ENCODE measurements around the gene MLXIP. TPM values are rescaled to one million over a fixed set of nuclear protein-coding genes. Genes with fewer than 3 reads are reported as not detected.
"Not testable (repeated sequence)": the region's sequence is repeated elsewhere in the genome, so short reads cannot be mapped to it uniquely, and the experiment has no call there.

Gene MLXIP
- total RNA-seq, 1 donor from 2014 or later, result 12.5 TPM

DNA sequence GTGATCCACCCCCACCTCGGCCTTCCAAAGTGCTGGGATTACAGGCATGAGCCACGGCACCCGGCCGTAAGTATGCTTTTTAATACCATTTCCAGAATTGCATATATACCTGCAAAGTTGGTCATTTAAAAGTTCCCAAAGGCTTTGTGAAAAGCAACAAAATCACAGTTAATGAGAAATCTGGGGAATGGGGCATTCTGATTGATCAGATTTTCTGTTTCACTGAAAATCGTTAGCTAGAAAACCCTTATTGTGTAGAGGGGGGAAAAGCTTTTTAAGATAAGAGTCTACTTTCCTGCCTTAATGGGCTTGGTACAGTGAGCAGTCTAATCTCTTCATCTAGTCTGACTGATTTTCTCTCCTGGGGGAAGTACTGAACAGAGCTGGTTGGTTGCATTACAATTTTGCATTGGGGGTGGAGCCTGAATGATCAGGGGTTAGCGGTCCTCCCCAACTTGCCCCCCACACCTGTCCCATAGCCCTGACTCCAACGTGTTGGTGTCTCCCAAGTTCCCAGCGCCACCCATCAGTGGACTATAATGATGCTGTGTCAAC, 71.6 kb downstream of the MLXIP start:
- DNase-seq, result no peak

DNA sequence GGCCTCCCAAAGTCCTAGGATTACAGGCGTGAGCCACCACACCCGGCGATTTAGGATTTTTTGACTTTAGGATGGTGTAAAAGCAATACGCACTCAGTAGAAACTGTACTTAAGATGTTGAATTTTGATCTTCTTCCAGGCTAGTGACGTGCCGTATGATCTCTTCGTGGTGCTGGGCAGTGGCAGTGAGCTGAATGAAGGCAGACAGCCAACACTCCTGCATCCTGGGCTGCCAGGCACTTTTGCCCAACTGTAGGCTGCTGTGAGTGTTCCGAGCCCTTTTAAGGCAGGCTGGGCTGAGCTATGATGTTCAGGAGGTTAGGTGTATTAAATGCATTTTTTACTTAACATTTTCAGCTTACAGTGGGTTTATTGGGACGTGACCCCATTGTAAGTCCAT, 74.2 kb downstream of the MLXIP start:
- DNase-seq, result no peak

GRCh38 chr12:122155705-122156104, 77.1 kb downstream of the MLXIP start:
- no peak for DNase-seq

- no peak for DNase-seq
Observed at GRCh38 chr12:122158700-122159285, 80.2 kb downstream of the MLXIP start.

GRCh38 chr12:122159882-122160281, 81.3 kb downstream of the MLXIP start:
- no peak for DNase-seq

GRCh38 chr12:122160761-122161160, 82.2 kb downstream of the MLXIP start:
- DNase-seq, result no peak

- DNase-seq, result no peak
Observed at GRCh38 chr12:122161682-122162081, 83.1 kb downstream of the MLXIP start.

DNA sequence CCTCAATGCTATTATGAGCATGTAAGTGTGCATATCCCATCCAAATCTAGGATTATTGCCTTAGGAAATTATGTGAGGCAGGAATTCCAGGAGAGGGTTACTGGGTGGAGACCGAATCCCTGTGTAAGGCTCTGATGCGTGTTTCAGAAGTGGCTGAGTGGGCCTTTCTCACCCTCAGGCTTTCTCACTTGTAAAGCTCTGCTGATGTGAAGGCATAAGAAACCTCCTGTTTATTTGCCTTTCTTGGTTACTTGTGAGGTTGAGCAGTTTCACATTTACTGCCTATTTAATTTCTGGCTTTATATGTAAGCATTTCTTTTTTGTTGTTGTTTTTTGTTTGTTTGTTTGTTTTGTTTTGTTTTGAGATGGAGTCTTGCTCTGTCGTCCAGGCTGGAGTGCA, 84.4 kb downstream of the MLXIP start:
- DNase-seq, result no peak

DNA sequence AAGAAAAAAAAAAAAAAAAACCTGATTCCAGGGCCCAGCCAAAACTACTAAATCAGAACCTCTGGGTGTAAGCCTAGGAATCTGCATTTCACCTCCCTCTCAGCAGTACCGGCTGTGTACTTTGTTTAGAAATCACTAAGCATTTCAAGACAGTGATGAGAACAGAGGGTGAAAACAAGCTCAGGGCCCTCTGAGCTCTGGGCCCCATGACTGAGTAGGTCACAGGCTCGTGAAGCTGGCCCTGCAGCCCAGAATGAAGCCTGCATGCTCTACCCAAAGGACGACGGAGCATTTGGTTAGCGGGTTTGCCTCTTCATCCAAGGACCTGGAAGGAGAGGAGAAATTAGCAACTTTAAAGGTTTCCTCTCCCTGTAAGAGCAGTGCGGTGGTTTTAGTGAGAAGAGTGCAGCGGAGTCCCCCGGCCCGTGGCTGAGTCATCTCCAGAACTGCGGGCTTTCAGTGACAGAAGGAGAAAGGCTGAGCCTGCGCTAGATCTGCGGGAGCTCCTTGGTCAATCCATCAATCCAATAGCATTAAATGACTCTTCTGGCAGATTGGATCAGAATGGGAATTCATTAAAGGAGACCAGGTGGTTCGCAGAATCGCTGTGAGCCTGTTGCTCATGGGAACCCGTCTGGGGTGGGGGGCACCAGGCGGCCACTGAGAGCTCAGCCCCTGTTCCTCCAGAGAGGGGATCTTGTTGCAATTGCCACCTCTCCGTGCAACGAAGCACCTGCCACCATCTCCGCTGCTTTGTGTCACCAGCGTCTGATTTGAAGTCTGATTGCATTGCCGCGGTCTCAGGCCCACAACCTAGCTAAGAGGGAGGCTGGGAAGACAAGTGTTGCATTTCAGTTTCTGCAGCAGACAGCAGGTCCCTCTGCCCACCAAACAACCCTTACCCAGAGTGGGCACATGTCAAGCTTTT, 88.1 kb downstream of the MLXIP start:
- DNase-seq, result no peak

- no peak for DNase-seq
Observed at GRCh38 chr12:122167356-122167925, 88.9 kb downstream of the MLXIP start.

DNA sequence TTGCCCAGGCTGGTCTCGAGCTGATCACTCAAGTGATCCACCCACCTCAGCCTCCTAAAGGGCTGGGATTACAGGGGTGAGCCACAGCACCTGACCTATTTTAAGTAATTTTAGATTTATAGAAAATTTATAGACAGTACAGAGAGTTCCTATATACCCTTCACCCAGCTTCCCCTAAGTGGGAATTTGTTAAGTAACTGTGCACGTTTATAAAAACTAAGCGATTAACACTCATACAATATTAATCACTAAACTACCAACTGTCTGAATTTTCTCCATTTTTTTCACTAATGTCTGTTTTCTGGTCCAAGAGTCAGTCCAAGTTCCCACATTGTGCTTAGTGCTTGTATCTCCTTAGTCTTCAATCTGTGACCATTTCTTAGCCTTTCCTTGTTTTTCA, 89.9 kb downstream of the MLXIP start:
- no peak for DNase-seq

GRCh38 chr12:122171399-122171798, 92.8 kb downstream of the MLXIP start:
- DNase-seq, result no peak

- DNase-seq, result no peak
Observed at GRCh38 chr12:122172262-122172939, 93.8 kb downstream of the MLXIP start.

- DNase-seq, result no peak
Observed at GRCh38 chr12:122174155-122174845, 95.7 kb downstream of the MLXIP start, which contains the start of gene IL31. Gene IL31 (minus strand): TSS chr12:122174221. CDS start chr12:122174172, 49 bp downstream.

GRCh38 chr12:122176473-122176872, 97.9 kb downstream of the MLXIP start:
- not testable (repeated sequence) for DNase-seq

- no peak for DNase-seq
Observed at GRCh38 chr12:122182887-122183587, 104.5 kb downstream of the MLXIP start, which contains the start of gene LRRC43. Gene LRRC43 (plus strand): TSS chr12:122183123. CDS start chr12:122183145, 22 bp downstream.

- no peak for DNase-seq
Observed at GRCh38 chr12:122183588-122183940, 105.0 kb downstream of the MLXIP start.

DNA sequence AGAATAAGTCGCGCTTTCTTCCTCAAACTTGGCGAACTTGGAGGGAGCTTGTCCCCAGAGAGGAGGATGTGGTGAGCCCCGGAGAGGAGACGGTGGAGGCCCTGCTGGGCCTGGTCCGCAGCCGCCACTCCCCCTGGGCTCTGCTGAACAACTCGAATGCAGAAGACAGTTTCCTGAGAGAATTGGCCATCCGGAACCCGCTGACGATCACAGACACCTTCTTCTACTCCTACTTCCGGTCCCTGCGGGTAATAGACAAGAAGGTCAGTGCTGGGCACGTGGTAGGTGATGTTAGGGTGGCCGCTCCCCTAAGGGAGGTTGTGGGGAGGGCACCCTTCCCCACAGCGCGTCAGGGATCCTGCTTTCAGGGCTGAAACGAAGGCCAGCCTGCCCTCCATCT, 106.0 kb downstream of the MLXIP start:
- no peak for DNase-seq

DNA sequence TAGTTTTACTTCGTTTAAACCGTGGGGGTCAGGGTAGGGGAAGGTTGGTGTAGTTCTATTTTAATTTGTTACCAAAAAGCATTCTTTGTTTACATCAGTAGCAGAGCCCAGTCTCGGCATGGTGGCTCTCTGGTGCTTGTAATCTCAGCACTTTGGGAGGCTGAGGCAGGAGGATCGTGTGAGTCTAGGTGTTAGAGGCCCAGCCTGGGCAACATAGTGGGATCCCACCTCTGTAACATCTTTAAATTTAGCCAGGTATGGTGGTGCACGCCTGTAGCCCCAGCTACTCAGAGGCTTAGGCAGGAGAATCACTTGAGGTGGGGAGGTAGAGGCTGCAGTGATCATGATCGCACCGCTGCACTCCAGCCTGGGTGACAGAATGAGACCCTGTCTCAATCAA, 106.5 kb downstream of the MLXIP start:
- DNase-seq, result no peak

DNA sequence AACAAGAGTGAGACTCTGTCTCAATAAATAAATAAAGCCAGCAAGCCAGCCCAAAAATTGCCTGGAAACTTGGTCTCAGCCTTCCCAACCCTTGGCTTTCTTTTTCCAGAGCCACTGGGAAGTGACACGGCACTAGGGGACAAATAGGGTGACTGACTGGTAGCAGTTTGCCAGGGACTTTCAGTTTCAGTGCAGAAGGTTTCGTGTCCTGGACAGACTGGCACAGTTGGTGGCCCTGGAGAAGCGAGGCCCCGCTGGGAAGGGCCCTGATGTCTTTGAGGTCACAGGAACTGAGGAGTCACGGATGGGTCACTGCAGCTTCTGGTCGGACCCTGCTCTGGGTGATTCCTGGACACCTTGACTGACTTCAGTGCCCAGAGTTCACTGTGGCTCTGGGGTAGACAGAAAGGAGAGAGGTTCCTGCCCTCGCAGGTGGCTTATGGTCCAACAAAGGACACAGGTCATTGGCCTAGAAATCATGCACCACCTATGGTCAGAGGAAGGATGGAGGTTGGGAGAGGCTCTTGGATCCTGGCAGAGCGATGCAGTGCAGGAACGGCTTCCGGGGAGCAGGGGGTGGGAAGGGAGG, 107.0 kb downstream of the MLXIP start:
- no peak for DNase-seq

DNA sequence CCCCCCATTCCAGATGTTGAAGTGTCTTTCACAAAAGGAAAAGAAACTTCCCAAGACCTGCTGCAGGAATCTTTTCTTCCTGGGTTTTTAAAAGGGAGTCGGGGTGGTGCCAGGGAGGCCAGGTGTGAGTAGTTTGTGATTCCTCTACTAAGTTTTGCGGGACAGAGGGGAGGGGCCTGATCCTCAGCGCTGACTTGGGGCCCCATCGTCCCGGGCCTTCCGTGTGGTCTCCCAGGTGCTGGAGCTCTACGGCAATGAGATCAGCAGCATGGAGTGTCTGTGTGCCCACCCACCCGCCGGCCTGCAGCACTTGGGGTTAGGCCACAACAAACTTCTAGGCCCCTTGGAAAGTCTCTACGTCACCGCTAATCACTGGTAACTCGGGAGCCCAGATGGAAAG, 108.9 kb downstream of the MLXIP start:
- no peak for DNase-seq

All from skin of body (tissue), 2 donors.